GM18951 (cell line): Measurements from ENCODE around the gene DLG2.
"Not testable (repeated sequence)": the region's sequence is repeated elsewhere in the genome, so short reads cannot be mapped to it uniquely, and the experiment has no call there.

Experiments
- POLR2A ChIP-seq: IDR thresholded peaks from 4 replicates; pipeline ENCODE4 v1.6.1; 2011; ENCODE audit warnings: mild to moderate bottlenecking; ENCODE audit not compliant: insufficient read length, insufficient read depth; ENCODE audit errors: extremely low read depth
- in situ Hi-C: fragments of 300-500 bp; cut with MboI; formaldehyde crosslinking; loops from one replicate; pipeline ENCODE4 v1.12.0; 2022; ENCODE audit warnings: low sequenced_read_pairs, mixed read lengths, inconsistent platforms; ENCODE audit not compliant: unreplicated experiment

Gene DLG2

GRCh38 chr11:83438438-83438837 lies 2188.7 kb downstream of the DLG2 start:
- in situ Hi-C loops = no loop called here
- no peak for TF ChIP-seq POLR2A

GRCh38 chr11:83437939-83438338 lies 2189.2 kb downstream of the DLG2 start:
- in situ Hi-C loops = no loop called here
- no peak for TF ChIP-seq POLR2A

- in situ Hi-C loops = no loop called here
- no peak for TF ChIP-seq POLR2A
Observed at GRCh38 chr11:83436855-83437254, 2190.3 kb downstream of the DLG2 start.

- in situ Hi-C loops = not testable (repeated sequence)
Observed at GRCh38 chr11:83434812-83435211, 2192.3 kb downstream of the DLG2 start.

GRCh38 chr11:83427943-83428342 lies 2199.2 kb downstream of the DLG2 start:
- in situ Hi-C loops = no loop called here
- no peak for TF ChIP-seq POLR2A

GRCh38 chr11:83427501-83427900 lies 2199.6 kb downstream of the DLG2 start:
- in situ Hi-C loops = no loop called here
- no peak for TF ChIP-seq POLR2A

- in situ Hi-C loops = no loop called here
- TF ChIP-seq POLR2A = no peak
Observed at GRCh38 chr11:83425137-83425466, 2202.0 kb downstream of the DLG2 start.

GRCh38 chr11:83424376-83425136 lies 2202.6 kb downstream of the DLG2 start:
- TF ChIP-seq POLR2A = no peak
- in situ Hi-C loops = no loop called here

GRCh38 chr11:83422641-83423040 lies 2204.5 kb downstream of the DLG2 start:
- in situ Hi-C loops = not testable (repeated sequence)

GRCh38 chr11:83410605-83411565 lies 2216.3 kb downstream of the DLG2 start:
- TF ChIP-seq POLR2A = no peak
- in situ Hi-C loops = no loop called here

- TF ChIP-seq POLR2A = no peak
- in situ Hi-C loops = no loop called here
Observed at GRCh38 chr11:83409891-83410290, 2217.3 kb downstream of the DLG2 start.

- TF ChIP-seq POLR2A = no peak
- in situ Hi-C loops = no loop called here
Observed at GRCh38 chr11:83409476-83409875, 2217.7 kb downstream of the DLG2 start.

GRCh38 chr11:83408946-83409345 lies 2218.2 kb downstream of the DLG2 start:
- TF ChIP-seq POLR2A = no peak
- in situ Hi-C loops = no loop called here
